Measurements from ENCODE around the gene TBC1D1.

DNA sequence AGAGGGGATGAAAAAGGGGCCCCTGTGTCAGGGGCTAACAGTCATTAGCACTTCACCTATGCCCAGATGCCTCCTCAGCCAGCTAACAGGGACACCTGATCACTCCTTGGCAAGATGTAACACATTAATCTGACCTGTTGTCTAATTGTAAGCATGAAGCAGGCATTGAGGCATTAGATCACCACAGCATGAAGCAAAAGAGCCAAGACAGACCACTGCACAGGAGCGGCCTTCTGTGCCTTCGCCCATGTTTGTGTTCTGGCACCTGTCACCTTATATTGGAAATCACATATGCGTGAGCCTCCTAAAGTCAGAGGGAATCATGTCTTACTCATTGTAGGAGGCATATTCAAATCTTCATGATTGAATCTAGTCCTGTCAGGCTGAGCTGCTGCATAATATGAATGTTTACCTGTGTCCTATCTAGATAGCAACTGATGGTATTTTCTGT, 117.7 kb downstream of the TBC1D1 start:
- TF ChIP-seq EZH2 (IDR thresholded peaks at IDR 0.05; ENCODE audit: borderline replicate concordance, low read depth, low read length, poor library complexity, severe bottlenecking), result no peak
- TF ChIP-seq, protein P1, sequence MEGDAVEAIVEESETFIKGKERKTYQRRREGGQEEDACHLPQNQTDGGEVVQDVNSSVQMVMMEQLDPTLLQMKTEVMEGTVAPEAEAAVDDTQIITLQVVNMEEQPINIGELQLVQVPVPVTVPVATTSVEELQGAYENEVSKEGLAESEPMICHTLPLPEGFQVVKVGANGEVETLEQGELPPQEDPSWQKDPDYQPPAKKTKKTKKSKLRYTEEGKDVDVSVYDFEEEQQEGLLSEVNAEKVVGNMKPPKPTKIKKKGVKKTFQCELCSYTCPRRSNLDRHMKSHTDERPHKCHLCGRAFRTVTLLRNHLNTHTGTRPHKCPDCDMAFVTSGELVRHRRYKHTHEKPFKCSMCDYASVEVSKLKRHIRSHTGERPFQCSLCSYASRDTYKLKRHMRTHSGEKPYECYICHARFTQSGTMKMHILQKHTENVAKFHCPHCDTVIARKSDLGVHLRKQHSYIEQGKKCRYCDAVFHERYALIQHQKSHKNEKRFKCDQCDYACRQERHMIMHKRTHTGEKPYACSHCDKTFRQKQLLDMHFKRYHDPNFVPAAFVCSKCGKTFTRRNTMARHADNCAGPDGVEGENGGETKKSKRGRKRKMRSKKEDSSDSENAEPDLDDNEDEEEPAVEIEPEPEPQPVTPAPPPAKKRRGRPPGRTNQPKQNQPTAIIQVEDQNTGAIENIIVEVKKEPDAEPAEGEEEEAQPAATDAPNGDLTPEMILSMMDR (conservative IDR thresholded peaks at IDR 0.05; ENCODE audit: low read depth, low read length), result no peak
